GM19455 (cell line): ENCODE data around the gene CCS.
"Not testable (repeated sequence)": the region's sequence is repeated elsewhere in the genome, so short reads cannot be mapped to it uniquely, and the experiment has no call there.

ENCODE experiments used
- ATAC-seq: cut with Tn5 transposase; IDR thresholded peaks from one replicate; pipeline ENCODE4 v1.9.1; 2021; ENCODE audit not compliant: unreplicated experiment

CCS gene

GRCh38 chr11:66561178-66561974 is 31.6 kb upstream of the CCS start:
- ATAC-seq = no peak

GRCh38 chr11:66561975-66562248 is 31.1 kb upstream of the CCS start:
- ATAC-seq = no peak

GRCh38 chr11:66562275-66562674 is 30.7 kb upstream of the CCS start:
- no peak for ATAC-seq

- no peak for ATAC-seq
Observed at GRCh38 chr11:66562907-66563583, 29.9 kb upstream of the CCS start.

GRCh38 chr11:66563832-66564231 is 29.2 kb upstream of the CCS start:
- no peak for ATAC-seq

- no peak for ATAC-seq
Observed at GRCh38 chr11:66564538-66564937, 28.4 kb upstream of the CCS start.

GRCh38 chr11:66564984-66565383 is 28.0 kb upstream of the CCS start:
- no peak for ATAC-seq

GRCh38 chr11:66566221-66566620 is 26.8 kb upstream of the CCS start:
- no peak for ATAC-seq

GRCh38 chr11:66567787-66568123 is 25.2 kb upstream of the CCS start:
- no peak for ATAC-seq

- no peak for ATAC-seq
Observed at GRCh38 chr11:66568124-66568916, 24.7 kb upstream of the CCS start, which contains the start of gene CTSF. Gene CTSF (minus strand): TSS chr11:66568606. CDS start chr11:66568486, 120 bp downstream.

- ATAC-seq = no peak
Observed at GRCh38 chr11:66569076-66569475, 23.9 kb upstream of the CCS start.

- ATAC-seq = no peak
Observed at GRCh38 chr11:66570079-66570849, 22.7 kb upstream of the CCS start.

- ATAC-seq = no peak
Observed at GRCh38 chr11:66570850-66571180, 22.2 kb upstream of the CCS start.

- ATAC-seq = no peak
Observed at GRCh38 chr11:66579017-66579606, 13.9 kb upstream of the CCS start.

GRCh38 chr11:66580803-66581202 is 12.2 kb upstream of the CCS start:
- no peak for ATAC-seq

GRCh38 chr11:66581261-66581660 is 11.7 kb upstream of the CCS start:
- ATAC-seq = no peak

- ATAC-seq = not testable (repeated sequence)
Observed at GRCh38 chr11:66582565-66583147, 10.3 kb upstream of the CCS start.

GRCh38 chr11:66585447-66585846 is 7.5 kb upstream of the CCS start:
- ATAC-seq = not testable (repeated sequence)

- no peak for ATAC-seq
Observed at GRCh38 chr11:66586136-66586535, 6.8 kb upstream of the CCS start.

- ATAC-seq = not testable (repeated sequence)
Observed at GRCh38 chr11:66589315-66589714, 3.7 kb upstream of the CCS start.
